ENCODE measurements around the gene TXLNB.
"Not testable (repeated sequence)": the region's sequence is repeated elsewhere in the genome, so short reads cannot be mapped to it uniquely, and the experiment has no call there.

The TXLNB gene

DNA sequence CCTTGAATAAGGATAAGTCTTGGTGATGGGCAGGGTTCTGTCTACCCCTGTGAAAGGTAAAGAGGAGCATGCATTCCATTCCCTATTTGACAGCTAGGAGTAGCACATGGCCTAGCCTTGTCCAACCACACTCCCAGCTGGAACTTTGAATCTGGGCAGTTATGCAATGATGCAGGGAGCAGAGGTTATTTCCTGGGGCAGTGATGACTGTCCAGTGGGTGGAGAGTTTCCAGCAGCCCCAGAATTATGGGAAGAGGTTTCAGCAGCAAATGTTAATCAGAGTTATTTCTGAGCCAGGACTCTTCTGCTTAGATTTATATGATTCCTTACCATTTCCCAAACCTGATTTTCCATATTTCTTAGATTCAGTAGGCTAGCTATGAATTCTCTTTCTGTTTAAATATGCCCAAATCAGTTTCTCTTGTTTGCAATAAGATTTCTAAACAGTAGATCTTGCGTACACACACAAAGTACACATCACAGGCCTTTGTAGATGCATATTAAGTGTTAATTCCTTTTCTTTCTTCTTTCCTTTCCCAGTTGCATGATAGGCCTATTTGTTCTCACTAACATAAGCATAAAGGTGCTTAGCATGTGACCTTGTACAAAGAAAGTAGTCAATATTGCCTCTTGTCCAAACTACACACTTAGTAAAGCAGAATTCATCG, 17.3 kb upstream of the TXLNB start:
- no peak for DNase-seq

DNA sequence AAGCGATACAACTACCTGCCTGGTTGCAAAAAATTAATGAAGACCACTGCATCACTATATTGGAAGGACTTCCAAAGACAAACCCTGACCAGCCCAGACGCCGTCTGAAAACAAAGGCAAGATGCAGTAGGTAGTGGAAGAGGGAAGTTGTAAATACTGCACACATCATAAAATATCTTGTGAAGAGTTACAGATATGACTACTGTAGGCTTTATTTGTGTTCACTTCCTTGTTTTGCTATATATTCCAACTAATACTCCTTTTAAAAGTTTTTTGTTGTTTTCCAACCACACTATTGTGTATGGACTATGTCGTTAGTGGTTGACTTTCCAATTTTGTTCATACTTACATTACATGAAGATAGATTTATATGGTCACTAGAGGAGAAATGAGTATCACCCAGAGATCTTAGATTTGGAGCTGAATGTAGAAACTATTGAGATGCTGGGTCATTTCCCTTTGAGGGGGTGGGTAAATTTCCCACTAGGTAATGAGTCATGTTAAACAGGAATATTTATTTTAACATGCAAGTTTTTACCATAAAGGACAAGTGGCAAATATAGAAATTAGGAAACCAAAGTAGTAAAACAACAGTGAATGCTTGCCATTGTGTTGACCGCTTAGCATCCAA, 16.6 kb upstream of the TXLNB start:
- DNase-seq = no peak

- DNase-seq = no peak
Measured at GRCh38 chr6:139306291-139306981, 14.6 kb upstream of the TXLNB start.

DNA sequence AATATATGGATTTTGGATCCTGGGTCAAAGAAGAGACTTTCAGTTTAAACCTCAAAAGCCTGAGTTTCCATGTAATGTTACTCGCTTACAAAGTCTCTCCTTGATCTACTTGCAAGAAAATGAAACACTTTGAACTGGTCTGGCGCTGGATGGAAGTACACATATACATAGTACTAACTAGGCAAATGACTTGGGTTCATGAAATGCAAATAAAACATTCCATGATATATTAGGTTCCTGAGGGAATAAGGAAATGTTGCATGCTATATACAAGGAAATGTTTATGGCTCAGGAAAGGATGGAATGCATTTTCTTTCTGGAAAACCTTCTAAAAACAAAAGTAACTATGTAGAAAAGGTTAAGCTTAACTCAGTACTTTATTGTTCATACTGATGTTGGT, 11.4 kb upstream of the TXLNB start:
- no peak for DNase-seq

GRCh38 chr6:139297921-139298320, 6.1 kb upstream of the TXLNB start:
- DNase-seq = no peak

GRCh38 chr6:139296927-139297326, 5.1 kb upstream of the TXLNB start:
- no peak for DNase-seq

- DNase-seq = no peak
Measured at GRCh38 chr6:139295901-139296300, 4.1 kb upstream of the TXLNB start.

DNA sequence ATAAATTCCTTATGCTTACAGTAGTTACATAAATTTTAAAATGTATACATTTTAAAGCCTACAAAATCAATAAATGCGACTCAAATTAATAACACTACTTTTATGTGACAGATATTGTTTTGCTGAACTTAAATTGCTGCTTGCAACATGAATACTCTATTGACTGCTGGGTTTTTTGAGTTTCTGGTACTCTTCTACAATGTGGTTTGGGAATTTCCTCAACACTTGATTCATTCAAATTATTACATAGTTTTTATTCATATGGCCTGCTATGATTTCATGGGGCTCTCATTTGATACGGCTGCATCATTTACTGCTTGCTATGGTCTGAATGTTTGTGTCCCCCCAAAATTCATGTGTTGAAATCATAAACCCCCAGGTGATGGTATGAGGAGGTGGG, 2.3 kb upstream of the TXLNB start:
- no peak for DNase-seq

DNA sequence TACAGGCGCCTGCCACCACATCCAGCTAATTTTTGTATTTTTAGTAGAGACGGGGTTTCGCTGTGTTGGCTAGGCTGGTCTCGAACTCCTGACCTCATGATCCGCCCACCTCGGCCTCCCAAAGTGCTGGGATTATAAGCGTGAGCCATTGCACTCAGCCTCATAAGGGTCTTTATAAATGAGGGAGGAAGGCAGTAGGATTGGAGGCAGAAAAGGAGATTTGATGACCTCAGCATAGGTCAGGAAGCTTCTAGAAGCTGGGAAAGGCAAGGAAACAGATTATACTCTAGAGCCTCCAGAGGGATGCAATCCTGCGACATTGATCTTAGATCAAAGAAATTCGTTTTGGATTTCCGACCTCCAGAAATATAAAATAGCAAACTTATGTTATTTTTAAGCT, 1.4 kb upstream of the TXLNB start:
- not testable (repeated sequence) for DNase-seq

DNA sequence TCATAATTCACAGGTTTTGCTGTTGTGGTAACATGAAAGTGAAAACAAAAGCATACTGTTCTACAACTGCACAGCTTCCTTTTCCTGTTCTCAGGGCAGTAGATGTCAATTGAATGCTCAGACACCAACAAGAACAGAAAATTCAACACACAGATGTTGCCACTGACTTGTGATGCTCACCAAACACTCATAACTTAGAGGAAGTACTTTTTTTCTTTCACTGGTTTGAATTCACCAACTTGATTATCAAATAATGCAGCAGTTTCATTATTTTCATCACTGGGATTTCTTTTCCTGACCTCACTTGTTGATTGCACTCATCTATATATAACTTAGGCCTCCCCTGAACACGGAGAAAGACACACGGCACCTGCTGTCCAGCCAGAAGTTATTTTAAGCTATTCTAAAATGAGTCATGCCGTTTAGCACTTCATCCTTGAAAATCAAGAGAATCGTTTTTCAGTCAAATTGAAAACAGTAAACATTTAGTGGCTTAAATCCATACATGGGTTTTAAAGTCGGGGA, 949 bp downstream of the TXLNB start:
- DNase-seq = no peak

GRCh38 chr6:139289233-139289632, 2.6 kb downstream of the TXLNB start:
- no peak for DNase-seq

- DNase-seq = no peak
Measured at GRCh38 chr6:139288496-139289040, 3.2 kb downstream of the TXLNB start.

DNA sequence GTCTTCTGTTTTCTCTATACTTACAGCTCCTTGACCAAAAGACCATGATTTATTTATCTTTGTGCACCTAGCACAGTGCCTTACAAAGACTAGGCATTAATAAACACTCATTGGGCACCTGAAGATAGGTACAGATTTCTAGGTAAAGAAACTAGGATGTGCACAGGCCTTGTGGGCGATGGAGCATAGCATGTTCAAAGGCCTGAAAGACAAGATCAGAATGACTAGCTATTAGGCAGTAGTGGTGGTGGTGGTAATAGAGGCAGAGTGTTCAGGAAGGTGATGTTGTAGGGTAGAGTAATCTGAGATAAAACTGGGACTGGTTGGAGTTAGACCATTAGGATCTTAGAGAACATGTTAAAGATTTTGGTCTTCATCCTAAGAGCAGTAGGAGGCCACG, 3.9 kb downstream of the TXLNB start:
- no peak for DNase-seq

- DNase-seq = not testable (repeated sequence)
Measured at GRCh38 chr6:139286438-139286837, 5.4 kb downstream of the TXLNB start.

GRCh38 chr6:139285590-139285989, 6.2 kb downstream of the TXLNB start:
- DNase-seq = no peak

GRCh38 chr6:139284789-139285188, 7.0 kb downstream of the TXLNB start:
- DNase-seq = no peak

GRCh38 chr6:139282684-139283083, 9.1 kb downstream of the TXLNB start:
- DNase-seq = no peak

- DNase-seq = no peak
Measured at GRCh38 chr6:139278190-139278589, 13.6 kb downstream of the TXLNB start.

- DNase-seq = no peak
Measured at GRCh38 chr6:139277587-139277986, 14.2 kb downstream of the TXLNB start.

DNA sequence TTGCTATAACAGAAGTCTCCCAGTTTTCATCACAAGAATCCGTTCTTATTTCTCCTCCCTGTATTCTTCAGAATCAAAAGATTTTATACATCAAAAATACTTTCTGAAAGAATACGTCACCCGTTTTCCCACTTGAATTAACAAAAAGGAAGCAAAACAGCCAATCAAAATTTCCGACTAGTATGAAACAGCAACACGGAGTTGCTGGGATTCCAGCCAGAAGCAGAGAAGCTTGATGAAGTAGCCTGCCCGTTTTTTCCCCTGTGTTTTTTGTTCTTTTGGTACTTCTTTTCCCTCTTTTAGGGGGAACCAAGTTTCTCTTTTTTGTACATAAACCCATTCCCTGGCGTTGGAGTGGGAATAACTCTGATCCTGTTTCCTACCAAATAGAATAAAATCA, 14.6 kb downstream of the TXLNB start:
- DNase-seq = no peak

- no peak for DNase-seq
Measured at GRCh38 chr6:139275279-139276055, 16.3 kb downstream of the TXLNB start.

- DNase-seq = no peak
Measured at GRCh38 chr6:139271056-139271455, 20.7 kb downstream of the TXLNB start.

DNA sequence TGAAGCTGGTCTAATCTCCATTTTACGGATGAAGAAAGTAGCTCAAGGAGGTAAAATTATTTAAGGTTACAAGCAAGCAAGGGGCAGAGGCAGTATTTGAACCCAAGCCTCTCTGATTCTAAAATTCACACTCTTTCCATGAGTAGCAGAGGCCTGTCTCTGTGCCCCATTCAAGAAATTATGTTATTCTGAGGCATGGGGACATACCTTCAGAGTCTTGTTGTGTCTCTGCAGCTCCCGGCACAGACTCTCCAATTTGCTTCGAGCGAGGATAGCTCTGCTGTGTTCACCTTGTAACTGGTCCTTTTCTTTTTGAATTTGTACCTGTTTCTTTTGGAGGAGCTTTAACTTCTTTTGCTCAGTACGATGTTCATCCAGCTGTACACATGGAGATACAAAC, 21.5 kb downstream of the TXLNB start:
- DNase-seq = no peak
